DOHH2 (cell line): ENCODE measurements around the gene FOXA1.

Source experiments
- H3F3A ChIP-seq: fragments of 200-600 bp; sonication (generic), shearing (Covaris generic); 2 replicates; pipeline ENCODE4 v1.6.0; 2016; ENCODE audit warnings: antibody characterized with exemption, mild to moderate bottlenecking; ENCODE audit not compliant: control insufficient read depth, insufficient read depth
- H3K27ac ChIP-seq: fragments of 200-600 bp; sonication (generic); 2 replicates; pipeline ENCODE4 v1.5.1; 2014; ENCODE audit warnings: low read depth, mild to moderate bottlenecking, low read length, moderate library complexity
- H3K27me3 ChIP-seq: fragments of 200-600 bp; sonication (generic); 2 replicates; pipeline ENCODE4 v1.6.1; 2014; ENCODE audit warnings: mild to moderate bottlenecking, low read length, mixed read lengths; ENCODE audit not compliant: control insufficient read depth
- H3K36me3 ChIP-seq: fragments of 200-600 bp; sonication (generic); 2 replicates; pipeline ENCODE4 v1.6.1; 2014; ENCODE audit warnings: mild to moderate bottlenecking, low read length, moderate library complexity, mixed read lengths; ENCODE audit not compliant: control insufficient read depth
- H3K4me1 ChIP-seq: fragments of 200-600 bp; sonication (generic); 2 replicates; pipeline ENCODE4 v1.6.1; 2014; ENCODE audit warnings: mild to moderate bottlenecking, low read length, mixed read lengths; ENCODE audit not compliant: control insufficient read depth
- H3K4me2 ChIP-seq: fragments of 200-600 bp; sonication (generic); 2 replicates; pipeline ENCODE4 v1.6.0; 2014; ENCODE audit warnings: mild to moderate bottlenecking, low read length, moderate library complexity
- H3K4me3 ChIP-seq: fragments of 200-600 bp; sonication (generic); 2 replicates; pipeline ENCODE4 v1.5.1; 2014; ENCODE audit warnings: mild to moderate bottlenecking, low read length, mixed read lengths
- H3K79me2 ChIP-seq: fragments of 200-600 bp; sonication (generic); 2 replicates; pipeline ENCODE4 v1.6.1; 2014; ENCODE audit warnings: mild to moderate bottlenecking, low read length, mixed read lengths; ENCODE audit not compliant: control insufficient read depth
- H3K9me2 ChIP-seq: fragments of 200-600 bp; sonication (generic); replicated peaks from 2 replicates; pipeline ENCODE4 v1.6.1; 2014; ENCODE audit warnings: mild to moderate bottlenecking, low read length, mixed read lengths; ENCODE audit not compliant: control insufficient read depth
- H3K9me3 ChIP-seq: fragments of 200-600 bp; sonication (generic); 2 replicates; pipeline ENCODE4 v1.6.1; 2014; ENCODE audit warnings: antibody characterized with exemption, low read length, mixed read lengths; ENCODE audit not compliant: control insufficient read depth, insufficient read depth
- H4K20me1 ChIP-seq: fragments of 200-600 bp; sonication (generic); 2 replicates; pipeline ENCODE4 v1.6.0; 2014; ENCODE audit warnings: low read depth, mild to moderate bottlenecking, antibody characterized with exemption, low read length, moderate library complexity; ENCODE audit not compliant: control insufficient read depth, insufficient read depth
- CTCF ChIP-seq: fragments of 200-600 bp; sonication (generic); IDR thresholded peaks from one replicate; pipeline ENCODE4 v1.5.1; 2014; ENCODE audit warnings: antibody characterized with exemption, mild to moderate bottlenecking, low read depth, low read length; ENCODE audit not compliant: poor library complexity, severe bottlenecking
- EZH2phosphoT487 ChIP-seq: fragments of 200-600 bp; sonication (generic); IDR thresholded peaks from 2 replicates; pipeline ENCODE4 v1.6.1; 2017; ENCODE audit warnings: borderline replicate concordance, mild to moderate bottlenecking, antibody characterized with exemption, low read length, moderate library complexity, mixed read lengths

Gene FOXA1

GRCh38 chr14:37599507-37600368 lies 4.7 kb upstream of the FOXA1 start:
- H3K4me1 ChIP-seq: no peaks in the 10 kb centered on the region
- no peaks in the 10 kb centered on the region for H3F3A ChIP-seq
- H3K27ac ChIP-seq: no peak overlapping the region
- no peaks in the 10 kb centered on the region for H3K9me2 ChIP-seq
- H3K27me3 ChIP-seq: no peaks in the 10 kb centered on the region
- no peaks in the 10 kb centered on the region for H4K20me1 ChIP-seq
- H3K4me3 ChIP-seq: no peak overlapping the region
- H3K79me2 ChIP-seq: no peaks in the 10 kb centered on the region; the same call in 1 of the 2 replicates
- H3K4me2 ChIP-seq: no peak overlapping the region
- H3K9me3 ChIP-seq: peaks cover 19% of the 10 kb centered on the region; the same call in 1 of the 2 replicates
- H3K36me3 ChIP-seq: no peaks in the 10 kb centered on the region
- TF ChIP-seq CTCF (no peak), EZH2phosphoT487 (no peak)

- Histone ChIP-seq H3K9me3 (peaks cover 19% of the 10 kb centered on the region; the same call in 1 of the 2 replicates), H3F3A (no peaks in the 10 kb centered on the region), H3K36me3 (no peaks in the 10 kb centered on the region), H3K4me2 (no peak overlapping the region), H3K27me3 (no peaks in the 10 kb centered on the region), H3K79me2 (no peaks in the 10 kb centered on the region; the same call in 1 of the 2 replicates), H3K4me3 (no peak overlapping the region), H3K4me1 (no peaks in the 10 kb centered on the region), H3K9me2 (no peaks in the 10 kb centered on the region), H3K27ac (no peak overlapping the region), H4K20me1 (no peaks in the 10 kb centered on the region)
- TF ChIP-seq EZH2phosphoT487: no peak
- no peak for TF ChIP-seq CTCF
These were observed 3.9 kb upstream of the FOXA1 start for GRCh38 chr14:37598747-37599506.

- Histone ChIP-seq H3K27me3 (no peaks in the 10 kb centered on the region), H3K9me2 (no peaks in the 10 kb centered on the region), H3K4me2 (no peak overlapping the region), H3K9me3 (peaks cover 19% of the 10 kb centered on the region; the same call in 1 of the 2 replicates), H3K79me2 (no peaks in the 10 kb centered on the region; the same call in 1 of the 2 replicates), H3K27ac (no peak overlapping the region), H4K20me1 (no peaks in the 10 kb centered on the region), H3K4me1 (no peaks in the 10 kb centered on the region), H3K4me3 (no peak overlapping the region), H3F3A (no peaks in the 10 kb centered on the region), H3K36me3 (no peaks in the 10 kb centered on the region)
- TF ChIP-seq CTCF (no peak), EZH2phosphoT487 (no peak)
These were observed 3.1 kb upstream of the FOXA1 start for GRCh38 chr14:37597914-37598746.
